Stimulated activated CD8-positive, alpha-beta memory T cell treated with anti-CD3 and anti-CD28 coated beads, Interleukin-15, amount 100 ng/mL, for 24 hours (primary cell): ENCODE results near the gene PLEKHG4.

Source experiments
- DNase-seq: peaks from one replicate; pipeline ENCODE4 v3.0.0-alpha.2; 2020; ENCODE audit warnings: low read depth

PLEKHG4 gene

GRCh38 chr16:67336648-67337047 is 57.3 kb downstream of the PLEKHG4 start:
- DNase-seq = no peak
